SHP77 treated with DMSO at 0.1 percent for 48 hours (cell line): ENCODE results near the gene HMMR.
"Not testable (repeated sequence)": the region's sequence is repeated elsewhere in the genome, so short reads cannot be mapped to it uniquely, and the experiment has no call there.

Experiments used
- DNase-seq: peaks from one replicate; lab custom pipeline; 2025; lab: John Stamatoyannopoulos, UW

The HMMR gene

GRCh38 chr5:163508753-163509152 is 48.3 kb downstream of the HMMR start:
- no peak for DNase-seq

- DNase-seq = no peak
Observed at GRCh38 chr5:163509291-163509951, 49.0 kb downstream of the HMMR start.

DNA sequence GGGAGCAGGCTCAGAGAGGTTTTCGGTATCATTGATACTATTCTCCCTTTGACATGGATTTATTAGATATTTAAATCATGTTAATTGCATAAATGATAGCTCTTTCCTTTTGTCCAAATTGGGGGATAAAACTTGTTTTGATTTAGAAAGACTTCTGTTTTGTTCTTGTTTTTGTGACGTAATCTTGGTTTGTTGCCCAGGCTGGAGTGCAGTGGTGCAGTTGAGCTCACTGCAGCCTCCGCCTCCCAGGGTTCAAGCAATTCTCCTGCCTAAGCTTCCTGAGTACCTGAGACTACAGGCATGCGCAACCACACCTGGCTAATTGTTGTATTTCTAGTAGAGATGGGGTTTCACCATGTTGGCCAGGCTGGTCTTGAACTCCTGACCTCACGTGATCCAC is 52.1 kb downstream of the HMMR start:
- DNase-seq = no peak

DNA sequence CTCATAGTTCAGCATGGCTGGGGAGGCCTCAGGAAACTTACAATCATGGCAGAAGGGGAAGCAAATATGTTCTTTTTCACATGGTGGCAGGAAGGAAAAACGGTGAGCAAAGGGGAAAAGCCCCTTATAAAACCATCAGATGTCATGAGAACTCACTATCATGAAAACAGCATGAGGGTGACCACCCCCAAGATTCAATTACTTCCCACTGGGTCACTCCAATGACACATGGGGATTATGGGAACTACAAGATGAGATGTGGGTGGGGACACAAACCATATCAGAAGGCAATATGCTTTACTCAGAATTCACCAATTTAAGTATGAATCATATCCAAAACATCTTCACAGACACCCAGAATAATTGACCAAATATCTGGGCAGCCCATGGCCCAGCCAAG is 64.7 kb downstream of the HMMR start:
- DNase-seq = no peak

- no peak for DNase-seq
Observed at GRCh38 chr5:163529698-163530097, 69.3 kb downstream of the HMMR start.

DNA sequence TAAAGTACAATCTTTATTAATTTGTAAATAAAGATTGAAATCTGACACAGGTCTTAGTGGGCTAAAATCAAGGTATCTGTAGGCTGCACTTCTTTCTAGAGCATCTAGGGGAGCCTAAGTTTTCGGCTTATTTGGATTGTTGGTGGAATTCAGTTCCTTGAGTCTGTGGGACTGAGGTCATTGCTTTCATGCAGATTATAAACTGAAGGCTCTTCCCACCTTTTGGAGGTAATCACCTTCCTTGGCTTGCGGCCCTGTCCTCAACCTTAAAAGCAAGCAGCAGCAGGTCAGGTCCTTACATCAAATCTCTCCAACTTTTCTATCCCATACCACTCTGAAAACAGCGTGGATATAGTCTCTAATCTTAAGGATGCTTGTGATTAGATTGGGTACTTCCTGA is 70.8 kb downstream of the HMMR start:
- no peak for DNase-seq

DNA sequence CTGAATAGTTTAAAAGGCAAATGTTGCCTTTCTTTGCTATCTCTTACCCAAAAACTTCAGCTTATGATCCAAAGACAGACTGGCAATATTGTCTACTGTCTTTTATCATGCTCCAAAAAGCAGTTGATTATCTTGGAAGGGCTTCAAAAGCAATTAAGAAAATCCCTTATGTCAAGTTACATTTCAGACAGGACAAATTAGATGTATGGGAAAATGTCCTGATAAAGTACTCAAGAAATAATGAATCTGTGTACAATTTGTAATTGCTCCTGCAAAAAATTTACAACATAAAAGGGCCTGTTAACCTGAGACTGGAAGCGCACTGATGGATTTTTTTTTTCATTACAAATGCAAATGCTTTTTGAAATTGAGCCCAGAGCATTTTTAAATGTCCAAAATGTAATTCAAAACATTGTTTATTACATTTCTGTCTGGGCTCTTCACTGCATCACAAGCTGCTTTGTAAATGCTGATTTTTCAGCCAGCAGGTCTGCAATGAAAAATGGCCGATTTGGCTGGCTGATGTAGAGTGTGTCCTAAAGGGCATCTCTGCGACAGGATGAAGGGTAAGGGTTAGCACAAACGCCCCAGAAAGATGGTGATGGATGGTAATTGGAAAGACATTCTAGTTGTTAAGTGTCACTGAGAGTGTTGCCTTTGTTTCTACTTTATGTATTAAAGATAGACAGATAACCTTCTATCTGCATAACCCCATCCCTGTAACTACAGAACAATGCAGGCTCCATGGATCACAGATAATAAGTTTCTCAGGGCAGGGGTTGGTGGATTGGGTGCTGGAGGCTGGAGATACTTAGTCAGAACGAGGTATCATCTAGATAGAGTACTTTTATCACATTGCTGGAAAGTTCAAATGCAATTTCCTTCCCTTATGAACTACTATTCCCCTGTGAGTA is 72.0 kb downstream of the HMMR start:
- no peak for DNase-seq

GRCh38 chr5:163533223-163533622 is 72.8 kb downstream of the HMMR start:
- no peak for DNase-seq

- no peak for DNase-seq
Observed at GRCh38 chr5:163534492-163535094, 74.2 kb downstream of the HMMR start.

- DNase-seq = no peak
Observed at GRCh38 chr5:163535290-163535689, 74.9 kb downstream of the HMMR start.

- DNase-seq = not testable (repeated sequence)
Observed at GRCh38 chr5:163536442-163536841, 76.0 kb downstream of the HMMR start.

- no peak for DNase-seq
Observed at GRCh38 chr5:163540696-163541095, 80.3 kb downstream of the HMMR start.
